ENCODE results near the gene TAF10. TPM values are rescaled to one million over a fixed set of nuclear protein-coding genes. Genes with fewer than 3 reads are reported as not detected.

The TAF10 gene
- total and polyA plus RNA-seq, 12 donors, result 69.7 to 389 (median 181) TPM

DNA sequence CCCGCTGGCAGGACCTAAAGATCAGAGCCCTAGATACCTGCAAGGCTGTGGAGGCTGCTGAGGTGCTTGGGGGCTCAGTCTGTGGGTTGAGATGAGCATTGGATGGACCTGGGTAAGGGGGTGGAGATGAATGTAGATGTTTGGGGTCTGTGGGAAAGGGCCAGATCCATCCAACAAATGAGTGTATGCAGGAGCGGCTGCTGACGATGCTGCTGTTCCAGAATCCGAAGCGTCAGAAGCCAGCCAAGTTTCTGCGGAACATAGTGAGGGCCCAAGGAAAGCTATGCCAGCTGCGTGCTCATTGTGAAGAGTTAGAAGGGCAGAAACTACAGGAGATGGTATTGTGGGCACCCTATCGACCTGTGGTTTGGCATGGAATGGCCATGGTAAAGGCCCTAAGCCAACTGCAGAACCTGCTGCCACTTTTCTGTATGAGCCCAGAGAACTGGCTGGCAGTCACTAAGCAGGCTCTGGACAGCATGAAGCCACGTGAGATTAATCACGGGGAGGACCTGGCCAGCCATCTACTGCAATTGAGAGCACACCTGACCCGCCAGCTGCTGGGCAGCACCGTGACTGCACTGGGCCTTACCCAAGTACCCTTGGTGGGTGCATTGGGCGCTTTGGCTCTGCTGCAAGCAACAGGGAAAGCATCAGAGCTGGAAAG lies 45.2 kb downstream of the TAF10 start:
- no peak for DNase-seq
- Histone ChIP-seq H3K36me3 (replicated peaks in 1 of 2) (peaks cover 0 to 3% of the 10 kb centered on the region in 2 donors), H3K27ac (no peak overlapping the region), H3K4me1 (replicated peaks in 1 of 2) (peaks cover 5 to 8% of the 10 kb centered on the region in 2 donors), H3K9me3 (replicated peaks in 1 of 3) (no peaks in the 10 kb centered on the region), H3K4me3 (no peak overlapping the region), H3K27me3 (no peaks in the 10 kb centered on the region)
- 91 to 99% (median 93%) methylated on average over 11 to 13 of the region's 13 CpGs for WGBS, 4 donors
- TF ChIP-seq POLR2A (IDR thresholded peaks at IDR 0.05), result no peak
- TF ChIP-seq, protein P1, sequence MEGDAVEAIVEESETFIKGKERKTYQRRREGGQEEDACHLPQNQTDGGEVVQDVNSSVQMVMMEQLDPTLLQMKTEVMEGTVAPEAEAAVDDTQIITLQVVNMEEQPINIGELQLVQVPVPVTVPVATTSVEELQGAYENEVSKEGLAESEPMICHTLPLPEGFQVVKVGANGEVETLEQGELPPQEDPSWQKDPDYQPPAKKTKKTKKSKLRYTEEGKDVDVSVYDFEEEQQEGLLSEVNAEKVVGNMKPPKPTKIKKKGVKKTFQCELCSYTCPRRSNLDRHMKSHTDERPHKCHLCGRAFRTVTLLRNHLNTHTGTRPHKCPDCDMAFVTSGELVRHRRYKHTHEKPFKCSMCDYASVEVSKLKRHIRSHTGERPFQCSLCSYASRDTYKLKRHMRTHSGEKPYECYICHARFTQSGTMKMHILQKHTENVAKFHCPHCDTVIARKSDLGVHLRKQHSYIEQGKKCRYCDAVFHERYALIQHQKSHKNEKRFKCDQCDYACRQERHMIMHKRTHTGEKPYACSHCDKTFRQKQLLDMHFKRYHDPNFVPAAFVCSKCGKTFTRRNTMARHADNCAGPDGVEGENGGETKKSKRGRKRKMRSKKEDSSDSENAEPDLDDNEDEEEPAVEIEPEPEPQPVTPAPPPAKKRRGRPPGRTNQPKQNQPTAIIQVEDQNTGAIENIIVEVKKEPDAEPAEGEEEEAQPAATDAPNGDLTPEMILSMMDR (IDR thresholded peaks at IDR 0.05), result no peak
- intact Hi-C loops (cut with DNase I), result no loop called here

DNA sequence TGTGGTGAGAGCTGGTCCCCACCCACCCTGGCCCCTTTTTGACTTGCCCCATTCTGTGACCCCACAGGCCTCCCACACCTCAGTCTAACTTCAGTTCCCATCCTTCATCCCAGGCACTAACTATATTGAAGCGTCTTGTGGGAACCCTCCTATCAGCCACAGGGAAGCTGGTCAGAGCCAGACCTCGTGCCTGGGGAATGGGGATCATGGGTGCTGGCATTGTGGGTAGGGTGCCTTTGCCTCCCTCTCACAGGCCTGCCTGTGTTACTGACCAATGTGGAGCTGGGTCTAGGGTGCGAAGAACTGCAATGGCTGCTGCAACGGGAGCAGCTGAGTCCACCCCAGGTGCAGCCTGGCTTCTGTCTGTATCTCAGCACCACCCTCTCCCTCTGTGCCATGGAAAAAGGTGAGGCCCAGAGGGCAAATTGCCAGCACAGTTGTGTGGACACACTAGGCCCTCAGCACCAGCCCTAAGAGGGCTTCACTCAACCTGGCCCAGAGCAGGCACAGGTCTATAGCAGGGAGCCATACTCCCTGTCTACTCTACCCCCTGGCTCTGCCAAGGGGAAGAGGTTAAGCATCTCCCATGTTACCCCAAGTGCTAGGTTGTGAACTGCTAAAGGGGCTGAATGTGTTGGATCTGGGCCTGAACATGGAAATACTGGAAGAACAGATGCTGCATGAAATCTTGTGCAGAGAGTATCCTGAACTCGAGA lies 45.9 kb downstream of the TAF10 start:
- H3K4me3 ChIP-seq, result no peak overlapping the region
- H3K9me3 ChIP-seq (replicated peaks in 1 of 3), result no peaks in the 10 kb centered on the region
- no peak for TF ChIP-seq POLR2A (IDR thresholded peaks at IDR 0.05)
- TF ChIP-seq, protein P1 (IDR thresholded peaks at IDR 0.05), result no peak
- H3K36me3 ChIP-seq (replicated peaks in 1 of 2), result peaks cover 0 to 3% of the 10 kb centered on the region in 2 donors
- WGBS, 4 donors, result 94 to 96% (median 95%) methylated on average over 3 to 5 of the region's 5 CpGs
- H3K27ac ChIP-seq, result no peak overlapping the region
- no peak for DNase-seq
- intact Hi-C loops (cut with DNase I), result no loop called here
- no peaks in the 10 kb centered on the region for H3K27me3 ChIP-seq
- peaks cover 5 to 8% of the 10 kb centered on the region in 2 donors for H3K4me1 ChIP-seq (replicated peaks in 1 of 2)

DNA sequence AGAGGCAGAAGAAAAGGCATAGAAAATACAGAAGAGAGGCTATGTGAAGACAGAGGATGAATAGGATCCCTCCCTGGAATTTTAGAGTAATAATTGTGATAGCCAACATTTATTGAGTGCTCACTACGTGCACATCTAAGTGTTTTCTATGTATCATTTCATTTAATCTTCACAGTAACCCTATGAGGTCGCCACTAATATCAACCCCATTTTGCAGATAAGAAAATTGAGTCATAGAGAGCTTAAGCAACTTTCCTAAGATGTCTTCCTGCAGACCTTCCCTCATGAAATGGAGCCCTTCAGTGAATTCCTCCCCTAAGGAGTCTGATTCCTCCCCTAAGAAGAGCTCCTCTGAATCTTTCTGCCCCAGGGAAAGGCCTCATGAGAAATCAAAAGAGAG lies 46.7 kb downstream of the TAF10 start:
- 71 to 94% (median 86%) methylated on average over 2 of the region's 2 CpGs for WGBS, 4 donors
- H3K27ac ChIP-seq, result no peak overlapping the region
- intact Hi-C loops (cut with DNase I), result no loop called here
- H3K4me3 ChIP-seq, result no peak overlapping the region
- H3K4me1 ChIP-seq (replicated peaks in 1 of 2), result peaks cover 5 to 8% of the 10 kb centered on the region in 2 donors
- no peaks in the 10 kb centered on the region for H3K27me3 ChIP-seq
- no peaks in the 10 kb centered on the region for H3K9me3 ChIP-seq (replicated peaks in 1 of 3)
- no peak for TF ChIP-seq POLR2A (IDR thresholded peaks at IDR 0.05)
- TF ChIP-seq, protein P1 (IDR thresholded peaks at IDR 0.05), result no peak
- no peak for DNase-seq
- H3K36me3 ChIP-seq (replicated peaks in 1 of 2), result peaks cover 0 to 3% of the 10 kb centered on the region in 2 donors

DNA sequence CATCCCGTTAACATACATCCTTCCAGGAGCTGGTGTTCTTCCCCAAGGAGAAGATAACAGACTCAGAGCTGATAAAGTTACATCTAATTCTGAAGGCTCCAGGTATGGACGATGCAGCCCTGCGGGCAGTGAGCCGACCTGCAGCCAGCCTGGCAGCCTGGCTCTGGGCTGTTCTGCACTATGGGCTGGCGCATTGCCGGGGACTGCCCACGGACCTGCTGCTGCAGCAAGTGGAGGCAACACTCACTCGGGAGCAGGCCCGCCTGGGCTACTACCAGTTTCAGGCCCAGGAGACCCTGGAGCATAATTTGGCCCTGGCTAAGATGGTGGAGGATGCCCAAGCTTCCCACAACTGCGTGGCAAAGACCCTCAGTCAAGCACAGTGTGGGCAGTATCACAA lies 48.3 kb downstream of the TAF10 start:
- H3K27me3 ChIP-seq, result no peaks in the 10 kb centered on the region
- H3K27ac ChIP-seq, result no peak overlapping the region
- peaks cover 0 to 3% of the 10 kb centered on the region in 2 donors for H3K36me3 ChIP-seq (replicated peaks in 1 of 2)
- DNase-seq, result no peak
- TF ChIP-seq, protein P1 (IDR thresholded peaks at IDR 0.05), result no peak
- no peak for TF ChIP-seq POLR2A (IDR thresholded peaks at IDR 0.05)
- 80 to 95% (median 91%) methylated on average over 1 to 10 of the region's 10 CpGs for WGBS, 4 donors
- peaks cover 3 to 6% of the 10 kb centered on the region in 2 donors for H3K4me1 ChIP-seq (replicated peaks in 1 of 2)
- intact Hi-C loops (cut with DNase I), result no loop called here
- H3K9me3 ChIP-seq (replicated peaks in 1 of 3), result no peaks in the 10 kb centered on the region
- H3K4me3 ChIP-seq, result no peak overlapping the region
